ENCODE data around the gene ACO1.
"Not testable (repeated sequence)": the region's sequence is repeated elsewhere in the genome, so short reads cannot be mapped to it uniquely, and the experiment has no call there.

Gene ACO1

GRCh38 chr9:32384364-32385151 lies at the start of gene ACO1:
Gene ACO1, plus strand, starts transcription at chr9:32384643. Its CDS starts 20,864 bp downstream, at chr9:32405507.
- no peaks in the 10 kb centered on the region for H3K9me3 Mint-ChIP-seq
- peak; percentile 83 for DNase-seq (ENCODE audit: low spot score in 2 of 2)
- peaks cover 10% of the 10 kb centered on the region for H3K27me3 Mint-ChIP-seq
- H3K27ac Mint-ChIP-seq, result no peak within 1 kb of the TSS
- ATAC-seq (ENCODE audit: low read depth), result peak; percentile 96
- no peaks in the 10 kb centered on the region for H3K36me3 Mint-ChIP-seq
- peaks cover 20% of the 10 kb centered on the region for H3K4me1 Mint-ChIP-seq
- peak within 1 kb of the TSS; percentile 85 for H3K4me3 Mint-ChIP-seq

GRCh38 chr9:32334916-32335895 lies 49.2 kb upstream of the ACO1 start:
- Mint-ChIP-seq H3K4me1 (peaks cover 3% of the 10 kb centered on the region), H3K4me3 (no peak overlapping the region), H3K27ac (no peak overlapping the region), H3K27me3 (peaks cover 2% of the 10 kb centered on the region), H3K9me3 (no peaks in the 10 kb centered on the region), H3K36me3 (no peaks in the 10 kb centered on the region)
- DNase-seq (ENCODE audit: low spot score in 2 of 2), result no peak
- no peak for ATAC-seq (ENCODE audit: low read depth)

- no peaks in the 10 kb centered on the region for H3K36me3 Mint-ChIP-seq
- no peak overlapping the region for H3K4me3 Mint-ChIP-seq
- peaks cover 8% of the 10 kb centered on the region for H3K4me1 Mint-ChIP-seq
- no peak overlapping the region for H3K27ac Mint-ChIP-seq
- ATAC-seq (ENCODE audit: low read depth) (no peak), DNase-seq (ENCODE audit: low spot score in 2 of 2) (no peak)
- H3K27me3 Mint-ChIP-seq, result peaks cover 2% of the 10 kb centered on the region
- H3K9me3 Mint-ChIP-seq, result no peaks in the 10 kb centered on the region
Observed at GRCh38 chr9:32339424-32339823, 45.0 kb upstream of the ACO1 start.

- Mint-ChIP-seq H3K27me3 (peaks cover 2% of the 10 kb centered on the region), H3K4me3 (no peak overlapping the region)
- no peak for ATAC-seq (ENCODE audit: low read depth)
Observed at GRCh38 chr9:32340361-32340760, 44.1 kb upstream of the ACO1 start.

GRCh38 chr9:32344551-32345182 lies 39.8 kb upstream of the ACO1 start:
- peaks cover 5% of the 10 kb centered on the region for H3K4me1 Mint-ChIP-seq
- peaks cover 2% of the 10 kb centered on the region for H3K27me3 Mint-ChIP-seq
- H3K27ac Mint-ChIP-seq, result no peak overlapping the region
- H3K36me3 Mint-ChIP-seq, result no peaks in the 10 kb centered on the region
- no peaks in the 10 kb centered on the region for H3K9me3 Mint-ChIP-seq
- H3K4me3 Mint-ChIP-seq, result no peak overlapping the region
- ATAC-seq (ENCODE audit: low read depth), result peak; percentile 26
- no peak for DNase-seq (ENCODE audit: low spot score in 2 of 2)

More at GRCh38 chr9:32340361-32340760, 44.1 kb upstream of the ACO1 start:
- H3K4me1 Mint-ChIP-seq, result peaks cover 8% of the 10 kb centered on the region
- no peaks in the 10 kb centered on the region for H3K9me3 Mint-ChIP-seq
- DNase-seq (ENCODE audit: low spot score in 2 of 2), result no peak
- no peaks in the 10 kb centered on the region for H3K36me3 Mint-ChIP-seq
- no peak overlapping the region for H3K27ac Mint-ChIP-seq

GRCh38 chr9:32345243-32345642 lies 39.2 kb upstream of the ACO1 start:
- Mint-ChIP-seq H3K27ac (no peak overlapping the region), H3K36me3 (no peaks in the 10 kb centered on the region), H3K9me3 (no peaks in the 10 kb centered on the region), H3K4me3 (no peak overlapping the region), H3K27me3 (peaks cover 2% of the 10 kb centered on the region), H3K4me1 (peaks cover 5% of the 10 kb centered on the region)
- ATAC-seq (ENCODE audit: low read depth), result no peak
- no peak for DNase-seq (ENCODE audit: low spot score in 2 of 2)

- Mint-ChIP-seq H3K4me1 (peaks cover 5% of the 10 kb centered on the region), H3K27me3 (peaks cover 2% of the 10 kb centered on the region), H3K4me3 (no peak overlapping the region), H3K27ac (no peak overlapping the region), H3K9me3 (no peaks in the 10 kb centered on the region), H3K36me3 (no peaks in the 10 kb centered on the region)
- ATAC-seq (ENCODE audit: low read depth) (no peak), DNase-seq (ENCODE audit: low spot score in 2 of 2) (no peak)
Observed at GRCh38 chr9:32347571-32347970, 36.9 kb upstream of the ACO1 start.

GRCh38 chr9:32348106-32348695 lies 36.2 kb upstream of the ACO1 start:
- Mint-ChIP-seq H3K27ac (no peak overlapping the region), H3K36me3 (no peaks in the 10 kb centered on the region), H3K4me1 (peaks cover 5% of the 10 kb centered on the region), H3K9me3 (no peaks in the 10 kb centered on the region), H3K27me3 (peaks cover 2% of the 10 kb centered on the region), H3K4me3 (no peak overlapping the region)
- no peak for ATAC-seq (ENCODE audit: low read depth)
- DNase-seq (ENCODE audit: low spot score in 2 of 2), result no peak

- Mint-ChIP-seq H3K27me3 (peaks cover 4% of the 10 kb centered on the region), H3K27ac (no peak overlapping the region), H3K4me1 (peaks cover 2% of the 10 kb centered on the region), H3K9me3 (no peaks in the 10 kb centered on the region), H3K4me3 (no peak overlapping the region), H3K36me3 (no peaks in the 10 kb centered on the region)
- DNase-seq (ENCODE audit: low spot score in 2 of 2) (no peak), ATAC-seq (ENCODE audit: low read depth) (no peak)
Observed at GRCh38 chr9:32349013-32349412, 35.4 kb upstream of the ACO1 start.

GRCh38 chr9:32350682-32351081 lies 33.8 kb upstream of the ACO1 start:
- ATAC-seq (ENCODE audit: low read depth) (no peak), DNase-seq (ENCODE audit: low spot score in 2 of 2) (no peak)
- H3K4me1 Mint-ChIP-seq, result no peaks in the 10 kb centered on the region
- H3K27ac Mint-ChIP-seq, result no peak overlapping the region
- no peaks in the 10 kb centered on the region for H3K36me3 Mint-ChIP-seq
- no peaks in the 10 kb centered on the region for H3K9me3 Mint-ChIP-seq
- H3K27me3 Mint-ChIP-seq, result peaks cover 7% of the 10 kb centered on the region
- no peak overlapping the region for H3K4me3 Mint-ChIP-seq

GRCh38 chr9:32351845-32352244 lies 32.6 kb upstream of the ACO1 start:
- Mint-ChIP-seq H3K27me3 (peaks cover 9% of the 10 kb centered on the region), H3K4me3 (no peak overlapping the region), H3K27ac (no peak overlapping the region), H3K9me3 (no peaks in the 10 kb centered on the region), H3K4me1 (no peaks in the 10 kb centered on the region), H3K36me3 (no peaks in the 10 kb centered on the region)
- no peak for DNase-seq (ENCODE audit: low spot score in 2 of 2)
- no peak for ATAC-seq (ENCODE audit: low read depth)

GRCh38 chr9:32353476-32353875 lies 31.0 kb upstream of the ACO1 start:
- H3K27me3 Mint-ChIP-seq; H3K27ac Mint-ChIP-seq; H3K4me1 Mint-ChIP-seq; H3K9me3 Mint-ChIP-seq; H3K36me3 Mint-ChIP-seq; H3K4me3 Mint-ChIP-seq; DNase-seq (ENCODE audit: low spot score in 2 of 2); ATAC-seq (ENCODE audit: low read depth): not testable (repeated sequence)

- Mint-ChIP-seq H3K9me3 (no peaks in the 10 kb centered on the region), H3K27ac (no peak overlapping the region), H3K4me1 (no peaks in the 10 kb centered on the region), H3K4me3 (no peak overlapping the region), H3K36me3 (no peaks in the 10 kb centered on the region), H3K27me3 (peaks cover 10% of the 10 kb centered on the region)
- ATAC-seq (ENCODE audit: low read depth) (no peak), DNase-seq (ENCODE audit: low spot score in 2 of 2) (no peak)
Observed at GRCh38 chr9:32359452-32359851, 25.0 kb upstream of the ACO1 start.
